Right kidney (tissue), 1 donor: Measurements from ENCODE around the gene MBNL2.

ENCODE experiments used
- DNase-seq: peaks from one replicate; pipeline ENCODE4 v3.0.0-alpha.2; 2016

Gene MBNL2

GRCh38 chr13:97253581-97254293, 31.6 kb downstream of the MBNL2 start:
- no peak for DNase-seq

- DNase-seq = no peak
Observed at GRCh38 chr13:97254816-97255215, 32.7 kb downstream of the MBNL2 start.

GRCh38 chr13:97255515-97256021, 33.4 kb downstream of the MBNL2 start:
- DNase-seq = no peak

GRCh38 chr13:97256343-97256783, 34.2 kb downstream of the MBNL2 start:
- no peak for DNase-seq

GRCh38 chr13:97257228-97257755, 35.2 kb downstream of the MBNL2 start:
- DNase-seq = no peak

- no peak for DNase-seq
Observed at GRCh38 chr13:97257800-97258799, 36.0 kb downstream of the MBNL2 start.

GRCh38 chr13:97258801-97259200, 36.7 kb downstream of the MBNL2 start:
- DNase-seq = no peak

GRCh38 chr13:97259410-97259797, 37.3 kb downstream of the MBNL2 start:
- DNase-seq = no peak

GRCh38 chr13:97259798-97260714, 37.9 kb downstream of the MBNL2 start:
- no peak for DNase-seq

- DNase-seq = no peak
Observed at GRCh38 chr13:97261254-97262005, 39.3 kb downstream of the MBNL2 start.

GRCh38 chr13:97262058-97262457, 39.9 kb downstream of the MBNL2 start:
- no peak for DNase-seq

- no peak for DNase-seq
Observed at GRCh38 chr13:97263160-97263559, 41.0 kb downstream of the MBNL2 start.

GRCh38 chr13:97264663-97265062, 42.5 kb downstream of the MBNL2 start:
- no peak for DNase-seq

GRCh38 chr13:97266332-97266731, 44.2 kb downstream of the MBNL2 start:
- DNase-seq = no peak

GRCh38 chr13:97266772-97267417, 44.8 kb downstream of the MBNL2 start:
- DNase-seq = no peak

GRCh38 chr13:97267418-97268059, 45.4 kb downstream of the MBNL2 start:
- DNase-seq = no peak

GRCh38 chr13:97268772-97269171, 46.6 kb downstream of the MBNL2 start:
- DNase-seq = no peak

GRCh38 chr13:97269603-97270002, 47.5 kb downstream of the MBNL2 start:
- DNase-seq = no peak

- no peak for DNase-seq
Observed at GRCh38 chr13:97272526-97272925, 50.4 kb downstream of the MBNL2 start.

- no peak for DNase-seq
Observed at GRCh38 chr13:97273341-97273831, 51.3 kb downstream of the MBNL2 start.
